Measurements from ENCODE around the gene USP25. TPM values are rescaled to one million over a fixed set of nuclear protein-coding genes. Genes with fewer than 3 reads are reported as not detected.

Gene USP25
- polyA plus RNA-seq, 1 donor (not counting 4 experiments of a cell fraction or from before 2014, with no cell fraction given): 17.8 TPM

DNA sequence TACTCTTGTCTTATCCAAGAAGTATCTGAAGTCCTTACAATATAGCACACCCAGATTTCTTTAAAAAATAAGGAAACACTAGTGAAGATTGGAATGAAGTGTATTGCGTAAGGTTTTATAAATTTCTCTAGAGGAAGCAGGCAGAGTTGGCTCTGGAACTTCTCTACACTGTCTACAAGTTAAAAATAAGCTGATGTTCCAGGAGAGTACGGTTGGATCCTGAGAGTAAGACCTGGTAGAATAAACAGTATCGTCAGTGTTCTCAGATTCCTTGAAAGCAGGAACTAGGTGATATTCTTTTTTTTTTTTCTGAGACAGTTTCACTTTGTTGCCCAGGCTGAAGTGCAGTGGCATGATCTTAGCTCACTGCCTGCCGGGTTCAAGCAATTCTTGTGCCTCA lies 107.9 kb downstream of the USP25 start:
- Histone ChIP-seq H3K9me1 (ENCODE audit: control insufficient read depth, extremely low read depth, insufficient read depth, low read length) (no peaks in the 10 kb centered on the region), H3K9ac (ENCODE audit: control insufficient read depth, extremely low read depth, insufficient read depth, low read length) (no peak overlapping the region), H3K36me3 (ENCODE audit: control insufficient read depth in 2 of 2, extremely low read depth in 1 of 2, insufficient read depth in 2 of 2, low read length in 2 of 2) (peaks cover 0 to 1% of the 10 kb centered on the region in 2 experiments), H3K27me3 (ENCODE audit: control insufficient read depth, extremely low read depth, insufficient read depth, low read length) (no peaks in the 10 kb centered on the region), H3K9me3 (ENCODE audit: control insufficient read depth, low read depth, low read length) (no peaks in the 10 kb centered on the region), H3K4me1 (ENCODE audit: control insufficient read depth, extremely low read depth, insufficient read depth, low read length) (peaks cover 13% of the 10 kb centered on the region), H3K79me2 (ENCODE audit: control insufficient read depth, insufficient read depth, low read length) (no peaks in the 10 kb centered on the region), H4K20me1 (ENCODE audit: control insufficient read depth, extremely low read depth, insufficient read depth, low read length) (no peaks in the 10 kb centered on the region), H3K27ac (ENCODE audit: control insufficient read depth, insufficient read depth, low read length) (no peak overlapping the region), H3K4me3 (ENCODE audit: control insufficient read depth in 2 of 3, extremely low read depth in 1 of 3, insufficient read depth in 2 of 3, low read depth in 1 of 3, low read length in 3 of 3) (no peak overlapping the region), H2AFZ (ENCODE audit: control insufficient read depth, low read length) (no peak overlapping the region), H3K4me2 (ENCODE audit: control insufficient read depth, extremely low read depth, insufficient read depth, low read depth, low read length) (no peak overlapping the region)
- DNase-seq (ENCODE audit: low read depth, low spot score) (no peak), FAIRE-seq (no peak)
- dilution Hi-C loops (cut with MboI; ENCODE audit: extremely low pct_ligation_motif_present, low sequenced_read_pairs): no loop called here
- TF ChIP-seq EZH2 (IDR thresholded peaks at IDR 0.05; ENCODE audit: low read length): no peak
- TF ChIP-seq, protein P1, sequence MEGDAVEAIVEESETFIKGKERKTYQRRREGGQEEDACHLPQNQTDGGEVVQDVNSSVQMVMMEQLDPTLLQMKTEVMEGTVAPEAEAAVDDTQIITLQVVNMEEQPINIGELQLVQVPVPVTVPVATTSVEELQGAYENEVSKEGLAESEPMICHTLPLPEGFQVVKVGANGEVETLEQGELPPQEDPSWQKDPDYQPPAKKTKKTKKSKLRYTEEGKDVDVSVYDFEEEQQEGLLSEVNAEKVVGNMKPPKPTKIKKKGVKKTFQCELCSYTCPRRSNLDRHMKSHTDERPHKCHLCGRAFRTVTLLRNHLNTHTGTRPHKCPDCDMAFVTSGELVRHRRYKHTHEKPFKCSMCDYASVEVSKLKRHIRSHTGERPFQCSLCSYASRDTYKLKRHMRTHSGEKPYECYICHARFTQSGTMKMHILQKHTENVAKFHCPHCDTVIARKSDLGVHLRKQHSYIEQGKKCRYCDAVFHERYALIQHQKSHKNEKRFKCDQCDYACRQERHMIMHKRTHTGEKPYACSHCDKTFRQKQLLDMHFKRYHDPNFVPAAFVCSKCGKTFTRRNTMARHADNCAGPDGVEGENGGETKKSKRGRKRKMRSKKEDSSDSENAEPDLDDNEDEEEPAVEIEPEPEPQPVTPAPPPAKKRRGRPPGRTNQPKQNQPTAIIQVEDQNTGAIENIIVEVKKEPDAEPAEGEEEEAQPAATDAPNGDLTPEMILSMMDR (optimal IDR thresholded peaks at IDR 0.05 in 1 of 3, IDR thresholded peaks at IDR 0.05 in 1 of 3, conservative IDR thresholded peaks at IDR 0.05 in 1 of 3; ENCODE audit: extremely low read depth in 1 of 3, insufficient read depth in 2 of 3, low read length in 3 of 3): no peak

- Histone ChIP-seq H3K36me3 (ENCODE audit: control insufficient read depth in 2 of 2, extremely low read depth in 1 of 2, insufficient read depth in 2 of 2, low read length in 2 of 2) (no peaks in the 10 kb centered on the region), H3K4me2 (ENCODE audit: control insufficient read depth, extremely low read depth, insufficient read depth, low read depth, low read length) (no peak overlapping the region), H3K9ac (ENCODE audit: control insufficient read depth, extremely low read depth, insufficient read depth, low read length) (no peak overlapping the region), H3K9me3 (ENCODE audit: control insufficient read depth, low read depth, low read length) (no peaks in the 10 kb centered on the region), H2AFZ (ENCODE audit: control insufficient read depth, low read length) (no peak overlapping the region), H3K9me1 (ENCODE audit: control insufficient read depth, extremely low read depth, insufficient read depth, low read length) (no peaks in the 10 kb centered on the region), H3K4me1 (ENCODE audit: control insufficient read depth, extremely low read depth, insufficient read depth, low read length) (peaks cover 14% of the 10 kb centered on the region), H3K27ac (ENCODE audit: control insufficient read depth, insufficient read depth, low read length) (no peak overlapping the region), H3K79me2 (ENCODE audit: control insufficient read depth, insufficient read depth, low read length) (no peaks in the 10 kb centered on the region), H3K27me3 (ENCODE audit: control insufficient read depth, extremely low read depth, insufficient read depth, low read length) (no peaks in the 10 kb centered on the region), H3K4me3 (ENCODE audit: control insufficient read depth in 2 of 3, extremely low read depth in 1 of 3, insufficient read depth in 2 of 3, low read depth in 1 of 3, low read length in 3 of 3) (no peak overlapping the region), H4K20me1 (ENCODE audit: control insufficient read depth, extremely low read depth, insufficient read depth, low read length) (no peaks in the 10 kb centered on the region)
- dilution Hi-C loops (cut with MboI; ENCODE audit: extremely low pct_ligation_motif_present, low sequenced_read_pairs): no loop called here
- no peak for FAIRE-seq
- TF ChIP-seq, protein P1 (optimal IDR thresholded peaks at IDR 0.05 in 1 of 3, IDR thresholded peaks at IDR 0.05 in 1 of 3, conservative IDR thresholded peaks at IDR 0.05 in 1 of 3; ENCODE audit: extremely low read depth in 1 of 3, insufficient read depth in 2 of 3, low read length in 3 of 3): no peak
- no peak for TF ChIP-seq EZH2 (IDR thresholded peaks at IDR 0.05; ENCODE audit: low read length)
- DNase-seq (ENCODE audit: low read depth, low spot score): no peak
These were observed 109.2 kb downstream of the USP25 start for GRCh38 chr21:15839026-15839425.
